Left hindlimb (tissue), 1 donor: Measurements from ENCODE around the gene POLR3B.
"Not testable (repeated sequence)": the region's sequence is repeated elsewhere in the genome, so short reads cannot be mapped to it uniquely, and the experiment has no call there.

ENCODE experiments used
- DNase-seq: peaks from one replicate; pipeline ENCODE4 v3.0.0-alpha.2; 2018

Gene POLR3B

DNA sequence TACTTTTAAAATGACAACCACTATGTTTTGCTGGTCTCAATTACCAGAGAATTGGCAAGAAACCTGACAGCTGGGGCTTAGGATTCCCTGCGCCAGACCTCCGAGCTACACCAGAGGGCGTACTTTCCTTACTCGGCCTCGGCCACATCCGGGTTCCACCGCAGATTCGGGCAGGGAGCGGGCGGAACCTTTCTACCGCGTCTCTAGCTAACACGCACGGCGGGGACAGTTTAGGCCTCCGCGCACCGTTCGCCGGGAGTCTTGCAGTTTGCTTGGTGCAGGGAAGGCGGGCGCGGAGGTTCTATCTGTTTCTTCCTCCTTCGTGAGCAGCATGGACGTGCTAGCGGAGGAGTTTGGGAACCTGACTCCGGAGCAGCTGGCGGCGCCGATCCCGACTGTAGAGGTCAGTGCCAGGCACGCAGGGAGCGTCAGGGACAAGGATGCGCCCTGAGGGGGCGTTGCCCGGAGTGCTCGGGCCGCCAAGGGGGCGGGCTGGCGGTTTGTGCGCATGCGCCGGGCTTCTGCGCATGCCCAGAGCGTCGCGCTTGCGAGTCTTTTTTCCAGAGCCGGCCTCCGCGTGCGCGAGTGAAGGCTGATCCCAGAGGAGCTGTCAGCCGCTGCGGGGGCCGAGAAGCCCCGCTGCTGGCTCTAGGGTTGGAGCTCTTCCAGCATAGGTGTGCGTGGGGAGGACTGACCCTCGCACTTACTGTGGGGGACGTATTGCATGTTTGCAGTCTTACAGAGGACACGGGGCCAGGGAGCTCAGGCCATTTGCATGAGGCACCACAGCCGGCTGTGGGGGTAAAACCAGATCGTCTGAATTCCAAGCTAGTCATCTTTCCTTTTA, at the start of gene POLR3B:
Gene POLR3B (plus strand): TSS at position 200 of the 847 bp plus-strand sequence. CDS start 132 bp downstream, at position 332.
- DNase-seq: peak; percentile 98

DNA sequence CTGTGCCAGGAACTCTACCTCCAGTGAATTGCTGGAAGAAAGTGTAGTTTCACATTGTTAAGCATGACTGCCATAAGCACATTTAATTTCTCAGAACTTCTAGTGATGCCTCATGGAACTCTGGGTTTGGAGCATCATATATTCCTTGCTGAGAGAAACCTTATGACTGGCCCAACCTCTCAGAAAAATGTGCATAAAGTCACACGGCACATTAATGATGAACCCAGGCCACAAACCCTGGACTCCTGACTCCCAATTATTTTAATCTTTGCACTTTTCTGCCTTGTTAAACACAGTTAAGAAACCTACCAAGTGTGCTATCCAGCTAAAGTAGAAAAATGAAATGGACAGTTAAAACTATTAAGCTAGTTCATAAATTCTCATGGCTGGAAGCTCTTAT, 49.4 kb upstream of the POLR3B start:
- no peak for DNase-seq

DNA sequence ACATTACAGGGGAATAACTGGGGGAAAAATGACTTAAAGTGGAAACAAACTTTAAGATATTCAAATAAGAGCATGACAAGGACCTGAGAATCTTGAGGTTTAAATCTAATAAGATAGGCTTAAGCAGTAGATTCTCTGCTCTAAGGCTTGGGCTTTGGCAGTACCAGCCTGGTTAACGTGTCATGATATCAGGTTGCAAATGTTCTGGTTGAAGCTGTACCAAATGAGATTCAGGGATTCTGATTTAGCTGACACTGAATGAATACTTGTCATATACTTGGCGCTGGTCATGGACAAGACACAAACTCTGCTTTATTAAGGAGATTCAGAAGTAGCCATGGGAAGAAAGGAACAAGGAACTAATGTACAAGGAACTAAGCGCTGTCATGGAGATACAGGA, 48.9 kb upstream of the POLR3B start:
- DNase-seq: no peak

DNA sequence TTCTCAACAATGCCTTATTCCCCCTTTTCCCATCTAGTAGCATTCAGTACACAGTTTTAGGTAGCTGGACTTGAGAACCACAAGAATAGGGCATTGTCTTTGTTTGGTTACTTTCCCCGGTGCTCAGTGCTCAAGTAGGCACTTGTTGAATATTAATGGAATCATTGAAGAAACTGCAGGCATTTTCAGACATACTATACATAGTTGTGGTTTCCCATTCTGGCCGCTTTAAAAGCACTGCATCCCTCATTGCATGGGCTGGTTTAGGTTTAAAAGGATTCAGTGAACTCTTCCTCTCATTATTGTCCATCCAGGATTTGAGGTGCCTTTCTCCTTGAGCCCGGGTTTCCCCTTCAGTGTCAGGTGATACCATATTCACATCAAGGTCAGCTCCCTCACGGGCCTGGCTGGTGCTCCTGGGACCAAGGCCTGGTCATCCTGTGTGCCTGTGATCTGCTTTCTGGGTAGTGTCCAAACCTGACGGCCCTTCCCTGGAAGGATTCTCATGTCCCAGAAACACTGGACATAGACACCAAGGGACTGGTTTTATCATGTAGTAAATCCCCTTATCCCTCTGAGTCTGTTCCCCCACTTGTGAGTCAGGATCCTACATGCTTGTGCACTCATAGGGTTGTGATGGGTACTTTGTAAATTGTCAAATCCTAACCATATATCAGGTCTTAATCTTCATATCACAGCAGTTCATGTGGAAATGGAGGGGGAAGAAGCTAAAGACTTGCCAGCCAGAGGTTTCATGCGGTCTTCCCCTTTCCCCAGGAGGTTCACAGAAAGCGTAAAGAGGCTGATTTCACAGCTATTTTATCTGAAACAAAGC, 47.7 kb upstream of the POLR3B start:
- no peak for DNase-seq

DNA sequence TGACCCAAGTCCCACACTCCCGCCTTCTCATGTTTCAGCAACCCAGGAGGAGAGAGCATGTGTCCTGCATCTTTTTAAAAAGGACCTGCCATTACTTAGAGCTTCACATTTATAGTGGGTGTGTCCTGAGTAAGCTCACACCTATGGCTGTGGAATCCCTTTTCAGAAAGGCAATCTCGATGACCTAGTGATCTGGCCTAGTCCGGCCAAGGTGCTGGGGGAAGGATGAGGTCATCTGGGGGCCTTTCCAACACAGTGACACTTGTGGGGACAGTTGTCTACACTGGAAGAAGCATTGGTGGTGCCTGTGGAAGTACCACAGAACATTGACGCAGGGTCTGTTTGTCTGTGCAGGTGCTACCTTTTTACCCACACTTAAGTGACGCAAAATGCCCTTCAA, 46.9 kb upstream of the POLR3B start:
- no peak for DNase-seq

DNA sequence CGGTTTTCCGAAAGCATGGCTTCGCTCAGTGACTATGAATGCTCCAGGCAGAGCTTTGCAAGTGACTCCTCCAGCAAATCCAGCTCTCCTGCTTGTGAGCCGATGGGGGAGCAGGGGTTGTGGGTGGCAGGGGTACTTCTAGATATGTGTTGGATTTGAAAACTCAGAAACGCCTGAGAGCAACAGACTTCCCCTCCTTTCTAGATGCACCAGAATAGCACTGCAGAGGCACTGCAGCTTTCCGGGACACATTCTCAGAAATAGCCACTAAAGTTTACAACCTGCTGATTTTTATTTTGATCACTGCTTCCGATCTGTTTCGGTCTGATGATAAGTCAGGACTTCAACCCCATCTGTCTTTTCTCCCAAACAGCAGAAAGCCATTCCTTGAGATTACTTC, 46.4 kb upstream of the POLR3B start:
- no peak for DNase-seq

DNA sequence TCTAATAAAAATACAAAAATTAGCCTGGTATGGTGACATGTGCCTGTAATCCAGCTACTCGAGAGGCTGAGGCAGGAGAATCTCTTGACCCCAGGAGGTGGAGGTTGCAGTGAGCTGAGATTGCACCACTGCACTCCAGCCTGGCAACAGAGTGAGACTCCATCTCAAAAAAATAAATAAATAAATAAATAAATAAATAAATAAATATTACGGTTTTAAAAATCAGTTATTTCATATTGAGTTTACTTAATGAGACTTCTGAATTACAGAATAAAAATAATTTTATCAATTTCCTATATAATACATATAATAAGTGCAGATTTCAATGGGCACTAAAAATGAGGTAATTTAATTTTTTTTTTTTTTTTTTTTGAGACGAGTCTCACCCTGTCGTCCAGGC, 44.1 kb upstream of the POLR3B start:
- not testable (repeated sequence) for DNase-seq

DNA sequence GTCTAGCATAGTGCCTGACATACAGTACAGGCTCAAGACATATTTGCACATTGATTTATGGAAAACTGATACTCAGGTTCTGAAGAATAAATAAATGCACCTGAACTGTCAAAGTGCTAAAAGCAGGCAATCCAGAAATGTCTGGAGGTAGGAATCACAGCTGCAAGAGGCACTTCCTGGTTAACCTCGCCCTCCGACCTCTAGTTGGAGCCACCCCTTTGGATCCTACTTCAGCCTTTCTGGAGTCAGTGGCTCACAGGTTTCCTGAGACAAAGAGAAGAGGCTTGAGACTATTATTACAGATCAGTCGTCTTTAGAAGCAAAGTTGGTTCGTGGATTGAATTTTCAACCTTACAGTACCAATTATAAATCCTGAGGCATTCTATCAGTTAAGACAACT, 42.0 kb upstream of the POLR3B start:
- DNase-seq: no peak

DNA sequence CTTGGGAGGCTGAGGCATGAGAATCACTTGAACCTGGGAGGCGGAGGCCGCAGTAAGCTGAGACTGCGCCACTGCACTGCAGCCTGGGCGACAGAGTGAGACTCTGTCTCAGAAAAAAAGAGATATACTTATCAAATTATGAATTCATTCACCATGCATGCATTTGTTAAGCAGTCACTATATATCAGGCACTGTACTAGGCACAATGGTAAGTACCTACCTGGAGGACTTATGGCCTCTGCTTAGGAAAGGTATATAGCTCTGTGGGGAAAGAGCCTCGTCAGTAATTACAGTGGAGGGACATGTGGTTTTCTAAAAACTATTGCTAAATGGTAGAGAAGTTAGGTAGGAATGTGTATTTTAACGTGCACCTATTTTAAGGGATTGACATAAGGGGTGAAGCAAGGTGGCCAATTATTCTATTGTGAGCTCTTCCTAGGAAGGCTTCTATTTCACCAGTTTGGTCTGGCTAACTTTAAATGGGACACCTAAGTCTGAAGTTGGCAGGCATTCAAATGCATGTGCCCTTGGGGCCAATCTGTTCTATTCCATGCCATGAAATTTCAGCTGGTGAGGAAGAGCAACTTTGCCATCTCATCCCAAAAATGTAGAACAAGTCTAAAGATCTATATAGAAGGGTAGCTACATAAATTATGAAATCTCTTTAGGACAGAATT, 40.0 kb upstream of the POLR3B start:
- DNase-seq: no peak

DNA sequence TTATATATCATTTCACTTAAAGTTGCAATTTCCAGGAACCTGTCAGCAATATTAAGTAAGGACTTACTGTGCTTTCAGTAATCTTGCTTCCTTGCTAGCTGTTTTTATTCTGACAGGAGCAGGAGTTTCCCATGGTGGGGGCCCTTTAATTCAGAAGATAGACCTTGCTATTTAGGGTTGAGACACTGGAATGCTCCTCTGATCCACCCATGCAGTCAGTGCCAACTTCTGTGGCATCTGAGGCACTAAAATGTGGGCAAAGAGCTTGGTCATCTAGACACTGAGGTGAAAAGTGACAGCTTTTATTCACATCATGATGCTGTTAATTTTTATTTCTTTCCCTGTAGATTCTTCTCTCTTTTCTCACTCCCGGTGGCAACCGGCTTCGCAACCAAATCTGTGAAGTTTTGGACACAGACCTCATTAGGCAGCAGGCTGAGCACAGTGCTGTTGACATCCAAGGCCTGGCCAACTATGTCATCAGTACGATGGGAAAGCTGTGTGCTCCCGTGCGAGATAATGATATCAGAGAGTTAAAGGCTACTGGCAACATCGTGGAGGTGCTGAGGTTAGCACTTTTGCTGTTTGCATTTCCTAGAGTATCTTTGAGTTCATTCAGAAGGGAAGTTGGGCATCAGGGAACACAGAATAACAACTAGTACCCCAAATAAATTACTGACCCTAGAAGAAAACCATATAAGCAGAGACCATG, 36.3 kb upstream of the POLR3B start:
- no peak for DNase-seq

DNA sequence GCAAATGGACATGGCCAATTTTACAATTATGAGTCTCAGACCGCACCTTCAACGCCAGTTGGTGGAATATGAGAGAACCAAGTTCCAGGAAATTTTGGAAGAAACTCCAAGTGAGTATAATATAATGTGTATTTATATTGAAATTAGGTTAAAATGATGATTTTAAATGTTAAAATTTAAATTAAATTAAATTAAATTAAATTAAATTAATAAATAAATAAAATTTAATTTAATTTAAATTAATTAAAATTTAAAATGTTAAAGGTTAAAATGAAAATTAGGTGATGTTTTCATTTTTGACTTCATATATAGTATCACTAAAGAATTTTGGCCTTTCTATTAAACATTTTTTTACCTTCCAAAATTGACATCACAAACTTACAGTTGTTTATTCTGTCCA, 34.0 kb upstream of the POLR3B start:
- no peak for DNase-seq

DNA sequence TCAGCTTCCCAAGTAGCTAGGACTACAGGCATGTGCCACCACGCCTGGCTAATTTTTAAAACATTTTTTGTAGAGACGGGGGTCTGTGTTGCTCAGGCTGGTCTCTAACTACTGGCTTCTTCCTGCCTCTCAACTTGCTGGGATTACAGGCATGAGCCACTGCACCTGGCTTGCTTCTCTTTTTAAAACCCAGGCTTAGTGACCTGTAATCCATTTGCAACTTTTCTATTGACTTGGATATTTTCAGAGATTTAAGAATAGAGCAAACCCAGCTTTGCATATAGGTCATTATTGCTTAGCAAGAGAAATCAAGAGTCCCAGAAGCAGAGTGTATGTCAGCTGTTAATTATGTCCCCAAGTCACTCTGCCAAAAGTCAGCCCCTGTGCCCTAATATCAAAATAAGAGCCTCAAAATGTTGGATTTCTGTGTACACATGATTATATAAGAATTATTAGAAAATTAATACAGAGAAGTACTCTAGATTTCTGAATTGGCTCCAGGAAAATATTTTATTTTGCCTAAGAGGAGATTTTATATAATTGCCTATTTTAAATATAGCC, 30.2 kb upstream of the POLR3B start:
- DNase-seq: no peak

DNA sequence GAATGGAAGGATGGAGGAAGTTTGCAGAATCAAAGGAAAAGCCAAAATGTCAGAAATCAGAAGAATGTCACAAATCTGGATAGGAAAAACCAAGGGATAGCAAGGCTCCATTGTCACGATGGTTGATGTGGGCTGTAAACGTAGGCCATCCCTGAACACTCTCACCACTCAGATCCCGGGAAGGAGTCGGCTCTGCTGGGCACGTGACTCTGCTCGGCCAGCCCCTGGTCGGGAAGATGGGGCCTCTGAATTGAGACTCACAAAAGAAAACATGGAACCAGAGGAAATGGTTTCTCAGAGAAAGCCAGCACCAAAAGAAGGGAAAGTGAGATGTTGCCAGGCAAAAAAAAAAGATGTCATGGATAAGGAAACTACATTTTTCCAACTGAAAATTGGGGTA, 28.8 kb upstream of the POLR3B start:
- no peak for DNase-seq

DNA sequence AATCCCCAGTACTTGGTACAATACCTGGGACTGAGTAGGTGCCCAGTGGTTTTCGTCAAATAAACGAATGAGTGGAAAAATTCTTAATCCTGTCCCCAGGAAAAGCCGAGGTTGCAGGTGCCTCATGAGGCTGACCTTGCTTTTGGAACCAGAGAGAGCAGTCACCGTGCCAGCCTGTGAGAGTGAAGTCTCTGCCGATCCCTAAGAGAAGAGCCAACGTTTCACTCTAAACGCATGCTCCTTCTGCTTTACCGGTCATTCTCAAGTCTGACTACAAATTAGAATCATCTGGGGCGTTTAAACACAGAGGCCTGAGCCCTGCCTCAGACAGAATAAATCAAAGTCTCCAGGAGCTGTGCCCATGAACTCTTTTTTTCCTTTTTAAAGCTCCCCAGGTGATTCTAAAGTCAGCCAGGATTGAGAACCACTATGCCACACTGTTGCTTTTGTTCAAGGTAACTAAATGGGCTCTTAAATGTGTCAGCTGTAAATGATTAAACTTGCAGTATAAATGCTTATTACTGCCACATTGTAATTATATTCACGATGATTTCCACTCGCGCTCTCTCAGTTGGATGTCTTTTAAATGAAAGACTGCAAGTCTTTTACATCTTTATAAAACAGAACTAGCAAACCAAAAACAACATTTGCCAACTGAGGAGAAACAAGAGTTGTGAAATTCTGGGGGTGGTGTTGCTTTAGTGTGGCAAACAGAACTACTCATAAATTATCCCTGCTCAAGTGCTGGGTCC, 28.1 kb upstream of the POLR3B start:
- DNase-seq: no peak

DNA sequence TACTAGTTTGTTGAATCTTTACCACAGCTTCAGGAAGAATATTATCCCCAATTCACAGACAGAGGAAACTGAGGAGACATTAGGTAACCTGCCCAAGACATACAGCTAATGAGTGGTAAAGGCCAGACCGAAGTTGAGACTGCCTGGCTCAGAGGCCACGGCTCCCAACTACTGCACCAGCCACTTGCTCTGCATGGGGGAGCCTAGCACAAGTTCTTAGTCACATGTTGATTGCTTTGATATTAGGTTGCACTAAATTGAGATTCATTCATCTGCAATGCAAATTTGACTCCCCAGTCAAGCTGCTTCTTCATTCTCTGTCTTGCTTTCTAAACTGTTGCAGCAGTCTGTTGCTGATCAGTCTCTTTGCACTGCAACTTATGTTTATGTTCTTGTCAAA, 25.9 kb upstream of the POLR3B start:
- no peak for DNase-seq

DNA sequence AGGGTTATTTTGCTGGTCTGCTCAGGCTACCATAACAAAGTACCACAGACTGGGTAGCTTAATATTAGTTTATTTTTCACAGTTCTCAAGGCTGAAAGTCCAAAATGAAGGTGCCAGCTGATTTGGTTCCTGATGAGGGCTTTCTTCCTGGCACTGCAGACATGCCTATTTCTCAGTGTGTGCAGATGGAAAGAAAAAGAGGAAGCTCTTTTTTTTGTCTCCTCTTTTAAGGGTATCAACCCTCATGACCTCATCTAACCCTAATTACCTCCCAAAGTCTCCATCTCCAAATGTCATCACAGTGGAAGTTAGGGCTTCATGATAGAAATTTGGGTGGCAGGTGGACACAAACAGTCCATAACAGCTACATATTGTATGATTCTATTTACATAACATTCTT, 25.0 kb upstream of the POLR3B start:
- DNase-seq: no peak

DNA sequence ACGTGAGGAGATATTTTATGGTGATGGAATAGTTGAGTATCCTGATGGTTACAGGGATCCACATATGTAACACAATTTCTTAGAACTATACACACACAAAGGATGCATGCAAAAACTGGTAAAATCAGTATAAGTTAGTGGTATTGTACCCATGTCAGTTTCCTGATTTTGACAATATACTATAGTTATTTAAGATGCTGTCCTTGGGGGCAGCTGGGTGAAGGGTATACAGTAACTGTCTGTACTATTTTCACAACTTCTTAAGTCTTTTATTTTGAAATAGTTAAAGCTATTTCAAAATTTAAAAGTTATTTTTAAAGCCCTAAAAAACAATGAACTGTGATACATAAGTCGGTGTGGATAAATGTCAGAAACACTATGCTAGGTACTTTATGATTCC, 24.5 kb upstream of the POLR3B start:
- no peak for DNase-seq

DNA sequence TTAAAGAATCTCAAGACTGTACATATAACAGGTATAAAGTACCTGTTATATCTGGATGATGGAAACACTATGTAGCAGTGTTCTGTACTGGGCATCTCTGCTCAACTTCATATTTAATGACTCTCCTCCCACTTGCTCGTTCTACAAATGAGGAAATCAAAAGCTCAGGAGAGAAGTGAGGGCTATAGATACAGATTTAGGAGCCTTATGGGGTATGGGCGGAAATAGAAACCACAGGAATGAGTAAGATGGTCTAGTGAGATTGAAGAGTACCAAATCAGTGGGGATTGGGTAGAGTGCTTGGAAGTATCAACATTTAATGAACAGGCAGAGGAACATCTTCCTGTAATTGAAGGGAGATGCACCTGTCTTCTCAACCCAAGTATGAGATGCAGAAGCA, 23.8 kb upstream of the POLR3B start:
- DNase-seq: no peak

DNA sequence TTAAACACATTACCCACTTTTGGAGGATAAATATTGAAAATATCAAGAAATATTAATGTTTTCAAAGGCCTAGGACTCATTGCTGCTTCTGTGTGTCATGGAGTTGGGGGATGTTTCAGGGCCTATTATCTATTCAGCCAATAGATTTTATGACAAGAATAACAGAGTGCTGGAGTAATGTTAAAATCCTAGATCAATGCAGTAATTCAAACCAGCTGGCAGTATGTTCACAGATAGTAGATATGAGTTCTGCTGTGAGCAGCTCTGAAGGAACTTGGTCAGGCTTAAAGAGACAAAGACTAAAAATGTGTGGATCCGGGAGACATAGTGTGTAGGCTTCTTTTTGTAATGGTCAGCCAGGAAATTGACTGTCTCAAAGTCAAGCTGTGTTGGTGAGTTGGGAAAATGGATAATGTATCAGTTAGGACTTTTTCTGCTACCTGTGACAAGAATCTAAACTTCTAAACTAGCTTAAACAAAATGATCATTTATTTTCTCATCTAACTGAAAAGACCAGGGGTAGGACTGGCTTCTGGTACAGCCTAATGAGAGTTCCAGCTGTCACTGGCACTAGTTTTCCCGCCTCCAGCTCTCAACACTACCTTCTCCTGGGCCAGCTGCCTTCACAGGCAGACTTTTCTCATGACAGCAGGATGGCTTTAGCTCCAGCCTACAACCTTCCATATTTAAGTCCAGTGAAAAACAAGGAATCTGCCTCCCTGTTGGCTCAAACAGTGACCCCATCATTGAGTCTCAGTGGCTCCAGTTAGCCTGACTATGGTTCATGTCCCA, 16.3 kb upstream of the POLR3B start:
- DNase-seq: no peak

DNA sequence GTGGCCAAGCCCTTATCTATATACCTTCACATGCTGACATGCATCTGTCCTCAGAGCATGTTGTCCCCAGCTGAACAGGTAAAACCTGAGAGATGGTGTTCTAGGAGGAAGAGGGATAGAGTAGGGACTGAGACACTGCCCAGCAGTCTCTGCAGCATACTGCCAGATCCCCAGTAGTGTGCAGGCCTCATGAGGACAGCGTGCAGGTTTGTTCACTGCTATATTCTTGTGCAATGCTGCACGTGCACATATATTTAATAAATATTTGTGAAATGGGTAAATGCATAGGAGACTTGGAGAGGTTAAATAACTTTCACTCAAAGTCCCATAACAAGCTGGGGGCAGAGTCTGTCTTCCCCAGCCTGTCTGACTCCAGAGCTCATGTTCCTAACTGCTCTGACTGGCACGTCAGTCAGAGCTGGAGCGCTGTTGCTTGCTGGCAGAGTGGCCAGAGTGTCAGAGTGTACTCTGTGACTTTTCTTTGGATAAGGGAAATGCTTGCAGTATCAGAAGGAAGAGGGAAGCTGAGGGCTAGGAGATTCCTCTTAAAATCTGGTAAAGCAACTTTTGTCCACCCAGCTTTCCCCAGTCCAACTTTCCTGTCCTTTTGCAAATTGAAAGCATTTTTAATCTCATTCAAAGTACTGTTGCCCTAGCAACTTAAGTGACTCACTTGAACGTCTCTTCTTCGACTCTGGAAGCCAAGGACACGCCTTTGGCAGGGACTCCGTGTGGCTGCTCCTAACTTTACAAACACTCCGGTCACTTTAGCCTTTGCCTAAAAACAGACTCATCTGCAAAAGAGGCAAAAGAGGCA, 14.9 kb upstream of the POLR3B start:
- peak; percentile 61 for DNase-seq
